ENCODE measurements around the gene PODNL1.

Gene PODNL1

DNA sequence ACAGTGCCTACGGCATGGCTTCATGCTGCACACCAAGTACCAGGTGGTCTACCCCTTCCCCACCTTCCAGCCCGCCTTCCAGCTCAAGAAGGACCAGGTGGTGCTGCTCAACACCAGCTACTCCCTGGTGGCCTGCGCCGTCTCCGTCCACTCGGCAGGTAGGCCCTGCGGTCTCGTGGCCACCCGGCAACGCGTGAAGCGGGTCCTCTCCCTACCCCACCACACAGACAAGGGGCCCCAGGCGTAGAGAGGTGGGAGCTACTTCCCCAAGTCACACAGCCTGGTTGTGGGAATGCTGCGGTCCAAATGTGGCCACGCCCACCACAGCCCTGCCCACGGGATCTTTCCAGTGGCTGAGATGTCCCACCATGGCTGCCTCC is 18.1 kb upstream of the PODNL1 start:
- no peak for DNase-seq

DNA sequence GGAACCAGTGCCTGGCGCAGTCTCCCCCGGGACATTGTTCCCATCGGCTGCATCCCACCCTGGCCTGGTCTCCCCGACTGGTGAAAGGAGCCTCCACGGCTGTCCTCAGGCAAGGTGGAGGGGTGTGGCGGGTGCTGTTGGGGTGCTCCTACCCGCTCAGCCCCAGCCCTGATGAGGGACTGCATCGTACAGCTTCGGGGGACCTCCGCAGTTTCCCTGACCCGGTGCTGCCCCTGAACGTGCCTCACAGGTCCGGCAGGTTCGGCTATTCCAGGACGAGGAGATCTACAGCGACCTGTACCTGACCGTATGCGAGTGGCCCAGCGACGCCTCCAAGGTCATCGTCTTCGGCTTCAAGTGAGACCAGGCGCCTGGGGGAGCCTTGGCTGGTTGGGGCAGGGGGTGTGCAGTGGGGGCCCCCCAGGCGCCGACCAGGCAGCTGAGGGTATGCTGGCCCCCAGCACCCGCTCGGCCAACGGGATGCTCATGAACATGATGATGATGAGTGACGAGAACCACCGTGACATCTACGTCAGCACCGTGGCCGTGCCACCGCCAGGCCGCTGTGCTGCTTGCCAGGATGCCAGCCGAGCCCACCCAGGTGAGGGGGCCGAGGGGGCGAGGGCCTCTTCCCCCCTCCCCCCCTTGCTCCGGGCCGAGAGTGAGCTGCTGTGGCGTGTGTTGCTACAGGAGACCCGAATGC is 17.6 kb upstream of the PODNL1 start:
- no peak for DNase-seq

DNA sequence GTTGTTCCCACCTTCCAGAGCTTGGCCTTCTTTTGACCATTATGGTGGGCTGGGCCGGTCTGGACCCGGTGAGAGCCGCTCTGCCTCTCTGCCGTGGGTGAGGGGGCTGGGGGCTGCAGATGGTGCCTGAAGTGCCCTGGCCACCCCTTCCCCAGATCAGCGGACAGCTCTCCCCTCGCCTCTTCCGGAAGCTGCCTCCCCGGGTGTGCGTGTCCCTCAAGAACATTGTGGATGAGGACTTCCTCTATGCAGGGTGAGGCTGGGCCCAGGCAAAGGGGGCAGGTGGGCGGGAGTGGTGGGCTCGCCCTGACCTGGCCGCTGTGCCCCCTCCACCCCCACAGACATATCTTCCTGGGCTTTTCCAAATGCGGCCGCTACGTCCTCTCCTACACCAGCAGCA is 16.0 kb upstream of the PODNL1 start:
- no peak for DNase-seq

DNA sequence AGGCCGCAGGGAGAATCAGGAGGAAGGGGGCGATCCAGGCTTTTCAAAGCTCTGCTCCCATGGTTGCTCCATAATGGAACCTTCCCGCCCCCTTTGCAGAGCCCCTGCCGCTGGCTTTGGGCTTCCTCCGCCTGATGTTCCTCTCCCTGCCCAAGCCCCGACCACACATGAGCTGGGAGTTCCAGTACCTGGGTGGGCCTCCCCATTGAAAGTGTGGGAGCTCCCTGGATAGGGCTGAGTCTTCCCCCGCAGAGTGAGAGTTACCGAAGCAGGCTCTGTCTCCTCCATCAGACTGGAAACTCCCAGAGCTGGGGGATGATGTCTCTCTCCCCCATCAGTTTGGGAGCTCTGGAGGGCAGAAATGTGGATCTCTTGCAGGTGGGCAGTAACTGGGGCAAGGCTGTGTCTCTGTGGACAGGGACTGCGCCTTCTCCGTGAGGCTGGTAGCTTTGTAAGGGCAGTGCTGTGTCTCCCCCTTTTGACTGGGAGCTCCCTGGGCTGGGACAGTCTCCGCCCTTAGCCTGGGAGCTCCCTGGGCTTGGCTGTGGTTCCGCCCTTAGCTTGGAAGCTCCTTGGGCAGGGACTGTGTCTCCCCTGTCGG is 14.8 kb upstream of the PODNL1 start:
- DNase-seq = no peak

DNA sequence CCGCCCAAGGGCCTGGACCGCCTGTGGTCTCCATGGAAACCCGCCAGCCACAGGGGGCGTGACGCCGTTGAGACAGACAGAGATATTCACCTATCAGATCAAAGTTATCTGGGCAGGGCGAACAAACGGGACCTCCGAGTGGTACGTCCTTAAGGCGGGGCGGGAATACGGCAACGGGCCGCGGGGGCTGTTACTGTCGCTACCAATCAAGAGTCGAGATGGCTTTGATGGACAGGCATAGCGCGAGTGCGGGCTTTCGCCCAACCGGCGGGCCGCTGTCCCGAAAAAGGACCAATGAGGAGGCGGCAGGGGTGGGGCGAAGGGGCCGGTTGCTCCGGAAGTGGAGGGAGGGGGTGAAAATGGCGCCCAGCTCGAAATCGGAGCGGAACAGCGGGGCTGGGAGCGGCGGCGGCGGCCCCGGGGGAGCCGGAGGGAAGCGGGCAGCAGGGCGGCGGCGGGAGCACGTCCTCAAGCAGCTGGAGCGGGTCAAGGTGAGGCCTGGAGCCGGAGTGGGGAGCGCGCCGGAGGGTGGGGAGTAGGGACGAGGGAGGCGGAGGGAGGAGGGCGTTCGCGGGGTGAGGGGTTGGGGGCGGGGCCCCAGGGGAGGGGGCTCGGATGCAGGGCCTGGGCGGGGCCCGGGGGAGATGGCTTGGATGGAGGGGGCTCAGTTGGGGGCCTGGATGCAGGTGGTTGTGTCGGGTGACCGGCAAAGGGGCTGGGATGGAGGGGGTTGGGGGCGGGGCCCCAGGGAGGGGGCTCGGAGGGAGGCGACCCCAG is 14.1 kb upstream of the PODNL1 start, which contains the start of gene DCAF15:
Gene DCAF15 (plus strand): TSS at position 356 of the 777 bp plus-strand sequence. CDS start 4 bp downstream, at position 360.
- peak; percentile 84 to 98 for DNase-seq

DNA sequence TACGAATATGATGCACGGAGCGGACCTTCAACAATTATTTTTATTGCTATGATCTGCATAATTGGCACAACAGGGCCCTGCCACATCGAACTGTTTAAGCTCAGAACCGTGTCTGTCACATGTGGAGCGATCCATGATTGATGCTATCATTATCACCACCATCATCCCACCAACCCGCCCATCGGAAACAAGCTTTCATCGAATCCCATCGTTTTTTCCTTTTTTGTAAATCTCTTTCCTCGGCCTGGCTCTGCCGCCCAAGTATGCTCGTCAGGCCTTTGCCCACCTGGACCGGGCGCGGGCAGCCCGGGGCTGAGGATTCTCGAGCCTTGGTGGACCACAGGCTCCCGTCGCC is 13.6 kb upstream of the PODNL1 start:
- DNase-seq = no peak

DNA sequence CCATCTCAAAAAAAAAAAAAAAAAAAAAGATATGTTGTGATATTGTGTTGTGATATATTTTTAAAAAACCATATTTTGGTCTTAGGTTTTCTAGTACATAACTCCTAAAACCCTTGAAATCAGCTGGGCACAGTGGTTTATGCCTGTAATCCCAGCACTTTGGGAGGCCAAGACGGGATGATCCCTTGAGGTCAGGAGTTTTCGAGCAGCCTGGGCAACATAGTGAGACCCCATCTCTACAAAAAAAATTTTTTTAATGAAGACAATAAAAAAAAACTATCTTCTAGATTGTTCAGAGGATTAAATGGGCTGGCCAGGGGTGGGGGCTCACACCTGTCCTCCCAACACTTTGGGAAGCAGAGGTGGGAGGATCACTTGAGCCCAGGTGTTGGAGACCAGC is 12.8 kb upstream of the PODNL1 start:
- no peak for DNase-seq

DNA sequence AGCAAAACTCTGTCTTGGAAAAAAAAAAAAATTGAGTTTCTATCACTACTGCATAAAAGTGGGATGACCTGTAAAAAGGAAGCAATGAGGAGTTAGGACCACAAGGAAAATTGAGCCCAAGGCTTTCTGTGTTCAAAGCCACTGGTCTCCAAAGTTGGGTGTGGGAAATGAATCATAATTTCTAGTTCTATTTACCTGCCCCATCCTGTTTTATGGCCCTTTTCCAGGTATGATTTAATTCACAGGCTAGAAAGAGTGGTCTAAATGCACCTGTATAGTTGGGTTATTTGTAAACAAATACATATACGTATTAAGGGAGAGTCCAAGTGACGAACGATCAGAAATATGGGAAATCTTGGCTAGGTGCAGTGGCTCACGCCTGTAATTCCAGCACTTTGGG is 8.2 kb upstream of the PODNL1 start:
- DNase-seq = no peak

DNA sequence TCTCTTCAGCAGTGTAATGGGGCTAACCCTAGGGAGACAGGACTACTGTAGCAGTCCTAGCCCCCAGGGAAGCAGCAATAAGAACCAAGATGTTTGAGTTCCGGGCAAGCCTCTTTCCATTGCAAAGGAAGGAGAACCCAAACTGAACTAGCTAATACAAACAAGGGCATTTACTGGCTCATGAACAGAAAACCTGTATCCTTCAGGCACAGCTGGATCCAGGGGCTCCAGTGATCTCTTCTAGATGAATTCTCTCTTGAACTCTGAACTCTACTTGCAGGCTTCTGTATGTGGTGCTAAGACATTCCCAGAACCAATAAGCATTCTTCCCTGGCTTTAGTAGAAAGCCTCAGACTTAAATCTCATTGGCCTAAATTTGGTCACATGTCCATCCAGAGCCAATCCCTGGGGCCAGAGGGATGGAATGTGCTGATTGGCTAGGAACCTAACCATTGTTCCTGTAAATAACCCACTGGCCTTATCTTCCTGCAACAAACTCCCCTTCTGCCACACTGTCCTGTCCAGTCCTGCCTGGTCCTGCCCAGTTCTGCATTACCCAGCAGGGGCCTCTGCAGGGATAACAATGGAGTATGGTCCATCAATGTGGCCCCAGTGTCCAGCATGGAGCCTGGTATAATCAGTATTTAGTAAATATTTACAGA is 3.9 kb upstream of the PODNL1 start:
- no peak for DNase-seq

DNA sequence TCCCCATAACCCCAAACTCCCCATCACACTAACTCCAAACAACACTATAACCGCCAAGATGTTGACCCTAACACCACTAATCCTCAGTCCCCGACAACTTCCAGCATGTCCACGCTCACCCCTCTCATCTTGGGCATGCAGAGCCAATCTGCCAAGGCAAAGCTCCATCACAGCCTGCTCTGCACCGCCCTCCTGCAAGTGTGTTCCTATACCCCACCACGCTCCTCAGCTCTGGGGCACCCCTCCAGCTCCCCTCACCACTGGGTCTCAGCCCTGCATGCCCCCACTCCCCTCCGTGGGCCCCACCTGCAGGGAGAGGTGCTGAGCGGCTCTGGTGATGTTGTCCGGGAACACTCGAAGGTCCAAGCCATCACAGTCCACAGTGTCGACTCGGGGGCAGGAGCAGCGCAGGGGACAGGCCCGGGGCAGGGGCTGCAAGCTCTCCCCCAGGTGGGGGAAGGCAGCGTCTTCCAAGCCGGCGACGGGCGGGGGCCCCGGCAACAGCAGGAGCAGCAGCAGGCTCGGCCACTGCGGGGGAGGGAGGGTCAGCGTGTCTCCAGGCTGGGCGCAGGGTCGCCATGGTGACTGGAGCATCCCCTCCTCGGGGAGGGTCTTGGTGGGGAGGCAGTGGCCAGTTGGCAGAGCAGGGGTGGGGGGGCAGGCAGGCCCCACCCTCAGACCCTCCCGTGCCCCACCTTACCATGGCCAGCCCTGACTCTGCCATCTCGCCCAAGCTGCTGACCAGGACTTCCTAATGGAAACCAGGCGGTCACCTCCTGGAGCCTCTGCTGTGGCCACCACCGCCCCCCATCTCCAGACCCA is 527 bp downstream of the PODNL1 start:
- no peak for DNase-seq

DNA sequence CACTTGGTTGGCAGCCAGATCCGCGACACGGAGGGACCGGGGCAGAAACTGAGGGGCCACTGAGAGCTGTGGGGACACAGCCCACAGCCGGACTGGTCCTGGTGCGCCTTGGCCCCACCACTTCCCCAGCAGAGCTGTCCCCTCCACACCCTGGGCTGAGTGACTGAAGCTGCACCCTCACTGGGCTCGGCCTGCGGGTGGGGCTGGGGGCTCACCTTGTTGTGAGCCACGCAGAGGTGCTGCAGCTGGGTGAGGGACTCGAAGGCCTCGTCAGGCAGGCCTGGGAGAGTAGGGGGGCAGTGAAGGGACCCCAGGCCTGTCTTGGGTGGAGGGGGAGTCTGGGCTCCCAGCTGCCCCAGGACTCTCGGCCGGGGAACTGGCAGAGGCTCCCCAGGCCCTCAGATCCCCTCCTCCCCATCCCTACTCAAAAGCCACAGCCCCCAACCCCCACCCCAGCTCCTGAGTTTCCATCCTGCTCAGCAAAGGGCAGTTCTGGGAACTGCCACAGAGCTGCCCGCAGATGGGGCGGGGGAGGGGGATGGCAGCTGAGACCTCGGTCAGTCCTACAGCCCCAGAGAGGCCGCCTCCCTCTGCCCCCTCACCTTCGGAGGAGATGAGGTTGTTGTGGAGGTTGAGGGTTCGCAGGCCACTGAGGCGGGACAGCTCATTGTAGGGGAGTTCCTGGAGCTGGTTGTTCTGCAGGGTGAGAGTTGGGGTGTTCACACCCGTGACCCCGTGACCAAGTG is 2.3 kb downstream of the PODNL1 start:
- no peak for DNase-seq

DNA sequence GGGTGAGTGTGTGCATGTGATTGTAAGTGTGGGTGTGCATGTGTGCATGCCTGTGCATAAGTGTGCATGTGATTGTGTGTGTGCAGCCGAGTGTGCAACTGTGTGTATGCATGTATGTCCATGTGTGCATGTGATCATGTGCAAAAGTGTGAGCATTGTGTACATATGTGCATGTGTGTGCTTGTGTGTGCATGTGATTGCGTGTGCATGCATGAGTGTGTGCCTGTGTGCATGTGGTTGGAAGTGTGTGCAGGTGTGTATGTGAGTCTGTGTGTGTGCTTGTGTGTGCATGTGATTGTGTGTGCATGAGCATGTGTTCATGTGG is 3.5 kb downstream of the PODNL1 start:
- no peak for DNase-seq

DNA sequence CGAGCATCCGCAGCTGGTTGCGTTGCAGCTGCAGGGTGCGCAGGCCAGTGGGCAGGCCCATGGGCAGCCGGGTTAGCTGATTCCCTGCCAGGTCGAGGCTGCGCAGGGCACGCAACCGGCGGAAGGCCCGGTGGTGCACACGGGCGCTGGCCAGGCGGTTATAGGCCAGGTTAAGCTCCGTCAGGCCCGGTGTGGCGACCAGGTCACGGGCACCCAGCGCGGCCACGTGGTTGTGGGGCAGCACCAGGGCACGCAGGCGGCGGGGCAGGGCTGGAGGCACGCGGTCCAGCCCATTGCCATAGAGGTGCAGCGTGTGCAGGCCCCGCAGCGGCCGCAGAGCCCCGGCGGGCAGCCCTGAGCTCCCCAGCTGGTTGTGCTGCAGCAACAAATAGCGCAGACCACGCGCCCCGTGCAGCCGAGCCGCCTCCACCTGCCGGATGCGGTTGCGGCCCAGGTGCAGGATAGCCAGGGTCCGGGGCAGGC is 5.3 kb downstream of the PODNL1 start:
- DNase-seq = no peak

DNA sequence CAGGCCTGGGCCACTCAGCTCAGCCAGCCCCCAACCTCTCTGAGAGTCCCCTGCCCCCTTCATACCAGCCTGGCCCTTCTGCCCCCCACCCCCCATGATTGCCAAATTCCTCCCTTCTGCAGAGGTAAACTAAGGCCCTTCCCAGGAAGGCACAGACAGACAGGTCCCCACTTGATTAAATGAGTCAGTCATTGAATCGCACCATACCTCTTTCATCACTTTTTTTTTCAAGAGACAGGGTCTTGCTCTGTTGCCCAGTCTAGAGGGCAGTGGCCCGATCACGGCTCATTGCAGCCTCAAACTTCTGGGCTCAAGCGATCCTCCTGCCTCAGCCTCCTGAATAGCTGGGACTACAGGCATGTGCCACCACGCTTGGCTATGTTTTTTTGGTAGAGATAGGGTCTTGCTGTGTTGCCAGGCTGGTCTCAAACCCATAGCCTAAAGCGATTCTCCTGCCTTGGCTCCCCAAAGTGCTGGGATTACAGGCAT is 6.0 kb downstream of the PODNL1 start:
- no peak for DNase-seq

DNA sequence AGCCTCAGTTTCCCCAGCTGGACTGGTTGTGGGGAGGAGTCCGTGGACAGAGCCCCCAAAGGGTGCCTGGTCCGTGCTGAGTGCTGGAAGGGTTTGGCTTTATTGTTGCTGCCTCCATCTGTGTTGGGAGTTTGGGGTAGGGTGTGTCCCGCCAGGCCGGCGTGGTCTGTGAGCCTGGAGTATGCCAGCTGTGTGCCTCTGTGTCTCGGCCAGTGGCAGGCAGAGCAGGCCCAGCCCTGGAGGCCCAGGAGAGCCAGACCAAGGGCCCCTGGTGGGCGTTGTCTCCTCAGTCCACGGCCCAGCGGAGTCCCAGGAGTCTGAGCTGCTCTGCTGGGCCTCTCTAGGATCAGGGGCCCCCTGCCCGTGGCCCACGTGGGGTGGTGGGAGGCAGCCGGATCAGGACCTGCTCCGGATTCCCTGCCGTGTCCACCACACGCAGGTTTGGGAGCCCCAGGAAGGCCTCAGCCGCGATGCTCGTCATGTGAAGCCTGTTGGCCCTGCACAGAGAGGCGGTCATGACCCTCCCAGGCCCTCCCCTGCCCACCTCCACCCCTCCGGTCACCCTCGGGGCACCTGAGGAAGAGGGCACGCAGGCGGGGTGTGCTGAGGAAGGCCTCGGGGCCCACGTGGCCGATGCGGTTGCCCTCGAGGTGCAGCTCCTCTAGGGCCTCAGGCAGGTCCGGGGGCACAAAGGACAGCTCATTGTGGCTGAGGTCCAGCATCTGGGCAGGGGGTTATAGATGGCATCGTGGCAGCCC is 6.6 kb downstream of the PODNL1 start:
- no peak for DNase-seq

DNA sequence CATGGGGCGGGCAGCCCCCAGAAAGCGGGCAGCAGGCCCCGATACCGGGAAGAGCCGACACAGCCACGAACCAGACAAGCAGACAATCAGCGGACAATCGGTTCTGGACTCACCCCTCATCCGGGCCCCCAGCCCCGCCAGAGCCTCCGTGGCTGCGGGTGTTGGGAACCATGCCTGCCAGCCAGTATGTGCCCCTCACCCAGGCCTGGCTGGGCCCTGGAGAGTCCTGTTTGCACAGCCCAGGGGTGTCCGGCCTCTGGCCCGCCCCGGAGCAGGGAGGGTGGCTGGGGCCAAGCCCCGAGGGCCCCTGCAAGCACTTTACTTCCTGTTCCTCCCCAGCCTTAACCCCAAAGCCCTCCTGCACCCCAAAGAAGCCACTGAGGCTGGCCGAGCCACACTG is 7.8 kb downstream of the PODNL1 start:
- DNase-seq = no peak

DNA sequence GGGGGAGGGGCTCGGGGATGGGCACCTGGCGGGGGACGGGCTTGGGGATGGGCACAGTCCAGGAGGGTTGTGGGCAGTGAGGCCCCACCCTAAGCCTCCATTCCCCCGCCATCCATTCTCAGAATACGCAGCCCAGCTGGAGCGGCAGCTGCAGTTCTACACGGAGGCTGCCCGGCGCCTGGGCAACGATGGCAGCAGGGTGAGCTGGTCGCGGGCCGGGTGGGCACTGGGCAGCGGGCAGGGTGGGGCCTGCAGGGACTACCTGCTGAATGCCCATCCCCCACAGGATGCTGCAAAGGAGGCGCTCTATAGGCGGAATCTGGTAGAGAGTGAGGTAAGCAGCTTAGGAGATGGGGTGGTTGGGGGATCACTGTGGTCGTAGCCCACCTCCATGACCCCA is 8.3 kb downstream of the PODNL1 start:
- no peak for DNase-seq

DNA sequence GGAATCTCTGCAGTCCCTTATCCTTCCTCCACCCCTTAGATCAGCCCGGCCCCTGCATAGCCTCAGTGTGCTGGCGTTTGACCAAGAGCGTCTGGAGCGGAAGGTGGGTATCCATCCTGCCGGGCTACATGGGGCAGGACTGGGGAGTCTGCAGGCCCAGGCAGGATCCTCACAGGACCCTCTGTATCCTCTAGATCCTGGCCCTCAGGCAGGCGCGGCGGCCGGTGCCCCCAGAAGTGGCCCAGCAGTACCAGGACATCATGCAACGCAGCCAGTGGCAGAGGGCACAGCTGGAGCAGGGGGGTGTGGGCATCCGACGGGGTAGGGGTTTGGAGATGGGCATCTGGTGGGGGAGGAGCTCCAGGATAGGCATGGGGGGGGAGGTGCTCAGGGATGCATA is 8.9 kb downstream of the PODNL1 start:
- no peak for DNase-seq

DNA sequence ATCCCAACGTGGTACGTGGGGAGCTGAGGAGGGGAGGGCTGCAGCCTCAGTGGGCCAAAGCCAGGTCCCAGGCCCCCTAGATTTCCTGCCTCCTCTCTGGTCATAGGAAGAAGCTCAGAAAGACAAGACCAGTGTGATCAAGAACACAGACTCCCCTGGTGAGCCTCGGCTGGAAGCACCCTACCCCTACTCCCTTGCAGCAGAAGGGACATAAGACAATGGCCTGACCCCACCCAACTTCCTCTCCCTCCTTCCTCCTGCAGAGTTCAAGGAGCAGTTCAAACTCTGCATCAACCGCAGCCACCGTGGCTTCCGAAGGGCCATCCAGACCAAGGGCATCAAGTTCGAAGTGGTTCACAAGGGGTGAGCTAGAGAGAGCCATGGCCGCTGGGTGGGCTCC is 11.5 kb downstream of the PODNL1 start:
- DNase-seq = no peak

DNA sequence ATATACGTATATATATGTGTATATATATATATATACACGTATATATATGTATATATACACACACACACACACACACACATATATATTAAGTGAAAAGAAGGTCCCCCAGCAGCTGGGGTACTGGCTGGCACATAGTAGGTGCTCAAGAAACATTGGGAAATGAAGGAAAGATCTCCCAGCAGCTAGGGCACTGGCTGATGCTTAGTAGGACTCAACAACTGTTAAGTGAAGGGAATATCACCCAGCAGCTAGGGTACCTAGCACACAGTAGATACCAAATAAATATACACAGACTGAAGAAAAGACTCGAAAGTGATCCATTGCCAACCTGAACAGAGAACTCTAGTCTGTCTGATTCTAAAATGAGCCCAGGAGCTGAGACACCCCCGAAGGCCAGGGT is 12.2 kb downstream of the PODNL1 start:
- no peak for DNase-seq

Measured in bone marrow (tissue), 2 donors.